Left renal pelvis (tissue), 4 donors: Measurements from ENCODE around the gene PDILT. TPM values are rescaled to one million over a fixed set of nuclear protein-coding genes. Genes with fewer than 3 reads are reported as not detected.

Experiments used
- polyA plus RNA-seq, 4 donors: library from polyadenylated mRNA; unstranded; fragments of 120-200 nt; gene quantifications; one replicate each; pipeline ENCODE4 v1.2.1, GENCODE V29; 2013; ENCODE audit not compliant: insufficient read length in 4 of 4

The PDILT gene
- polyA plus RNA-seq, 4 donors, result 0.10 TPM; not detected in 3

Other genes starting within 250 kb of the PDILT start
- gene GP2, start 77.2 kb downstream of the PDILT start, polyA plus RNA-seq, result 1 to 10 TPM in 3 of 4 donors, not detected in 1; 2.6 to 7.4 (median 2.7) TPM
- 100 to 1,000 TPM in 3 of 4 donors, 1 to 10 TPM in 1; 2.8 to 325 (median 197) TPM for gene UMOD, start 52.0 kb downstream of the PDILT start, polyA plus RNA-seq
- 1 to 10 TPM in 3 of 4 donors, under 1 TPM in 1; 0.42 to 9.2 (median 4.8) TPM for gene ACSM5, start 4.8 kb upstream of the PDILT start, polyA plus RNA-seq
- gene ACSM2A, start 46.8 kb upstream of the PDILT start, polyA plus RNA-seq, result 10 to 100 TPM in 3 of 4 donors, 1 to 10 TPM in 1; 1.3 to 76.5 (median 54.4) TPM
- 10 to 100 TPM in 3 of 4 donors, 1 to 10 TPM in 1; 2.5 to 60.6 (median 45.6) TPM for gene ACSM2B, start 171.6 kb upstream of the PDILT start, polyA plus RNA-seq